HepG2 (cell line): ENCODE measurements around the gene ERLEC1. TPM values are rescaled to one million over a fixed set of nuclear protein-coding genes. Genes with fewer than 3 reads are reported as not detected.
A peak's percentile ranks its signal among the peaks of the same experiment; 100 is the strongest.

Experiments
- KDM6A ChIP-seq: IDR thresholded peaks from 2 replicates; pipeline ENCODE4 v1.6.1; 2016; ENCODE audit warnings: low read depth
- NFIC ChIP-seq: IDR thresholded peaks from 2 replicates; pipeline ENCODE4 v1.6.1; 2012; ENCODE audit warnings: mild to moderate bottlenecking, low read length, inconsistent platforms
- SAFB2 ChIP-seq: sonication (generic); formaldehyde crosslinking; IDR thresholded peaks from 2 replicates; pipeline ENCODE4 v1.5.1; 2020; ENCODE audit warnings: missing genetic modification reagents, low read depth, mild to moderate bottlenecking, borderline replicate concordance
- TBL1XR1 ChIP-seq: fragments of 150-350 bp; IDR thresholded peaks from 2 replicates; pipeline ENCODE4 v1.6.1; 2014; ENCODE audit warnings: borderline replicate concordance, low read length; ENCODE audit not compliant: partially characterized antibody
- TBX3 ChIP-seq: fragments of 450-650 bp; IDR thresholded peaks from 2 replicates; pipeline ENCODE4 v1.6.1; 2017; ENCODE audit warnings: antibody characterized with exemption, mild to moderate bottlenecking, inconsistent platforms, borderline replicate concordance
- TSC22D2 ChIP-seq: sonication (generic); formaldehyde crosslinking; IDR thresholded peaks from 2 replicates; pipeline ENCODE4 v1.5.1; 2020; ENCODE audit warnings: missing genetic modification reagents, mild to moderate bottlenecking, borderline replicate concordance
- ZNF350 ChIP-seq: sonication (generic); formaldehyde crosslinking; IDR thresholded peaks from 2 replicates; pipeline ENCODE4 v1.4.0; 2020; ENCODE audit warnings: mild to moderate bottlenecking, low read depth, missing genetic modification reagents, borderline replicate concordance
- ZNF713 ChIP-seq: sonication (generic); formaldehyde crosslinking; IDR thresholded peaks from 2 replicates; pipeline ENCODE4 v1.4.0; 2020; ENCODE audit warnings: mild to moderate bottlenecking, missing genetic modification reagents
- polyA plus RNA-seq, 8 experiments: library from polyadenylated mRNA; depleted of rRNA in 3 of 8; stranded (reverse) in 7 of 8; unstranded in 1 of 8; fragments of >200 nt; fragmentation: Illumina TruSeq in 4 of 8; extraction: Trizol in 4 of 8; gene quantifications; 2 replicates each; pipeline versions ENCODE4 v1.2.1 to v1.2.3, GENCODE V29; 2011 to 2016; ENCODE audit warnings: low read depth in 4 of 8, missing spikeins in 1 of 8, mixed read lengths in 1 of 8; ENCODE audit not compliant: insufficient read depth in 1 of 8
- total RNA-seq, 5 experiments: library from RNA; depleted of rRNA; stranded (reverse); fragments of >200 nt; fragmentation: Illumina TruSeq; extraction: Trizol; gene quantifications; 2 replicates each; pipeline ENCODE4 v1.2.3, GENCODE V29; 2016; ENCODE audit warnings: low read depth in 1 of 5
- TF ChIP-seq, protein P1 (sequence below): sonication (generic); formaldehyde crosslinking; IDR thresholded peaks from 2 replicates; pipeline ENCODE4 v1.4.0; 2020; ENCODE audit warnings: missing genetic modification reagents, mild to moderate bottlenecking, borderline replicate concordance
- TF ChIP-seq, protein P2 (sequence below), 2 experiments: sonication (generic) in 1 of 2; formaldehyde crosslinking in 1 of 2; IDR thresholded peaks; 2 replicates each; pipeline versions ENCODE4 v1.4.0 to v1.6.1; 2018 to 2020; ENCODE audit warnings: missing genetic modification reagents in 2 of 2, borderline replicate concordance in 1 of 2, low read depth in 1 of 2, mild to moderate bottlenecking in 1 of 2, missing biosample characterization in 1 of 2
- TF ChIP-seq, protein P3 (sequence below), 2 experiments: sonication (generic) in 1 of 2; formaldehyde crosslinking in 1 of 2; IDR thresholded peaks; 2 replicates each; pipeline versions ENCODE4 v1.6.1 to v1.9.0; 2014 to 2022; ENCODE audit warnings: antibody characterized with exemption in 1 of 2, borderline replicate concordance in 1 of 2, inconsistent platforms in 1 of 2, low read depth in 1 of 2, missing genetic modification reagents in 1 of 2
- TF ChIP-seq, protein P4 (sequence below): IDR thresholded peaks from 2 replicates; pipeline ENCODE4 v1.6.1; 2012; ENCODE audit warnings: low read length, improper control_type of control experiment

Gene ERLEC1
- total and polyA plus RNA-seq, 2 of the 13 experiments (the other 11 are each of a cell fraction or from before 2014, with no cell fraction given) = 87.3 to 88.4 TPM

DNA sequence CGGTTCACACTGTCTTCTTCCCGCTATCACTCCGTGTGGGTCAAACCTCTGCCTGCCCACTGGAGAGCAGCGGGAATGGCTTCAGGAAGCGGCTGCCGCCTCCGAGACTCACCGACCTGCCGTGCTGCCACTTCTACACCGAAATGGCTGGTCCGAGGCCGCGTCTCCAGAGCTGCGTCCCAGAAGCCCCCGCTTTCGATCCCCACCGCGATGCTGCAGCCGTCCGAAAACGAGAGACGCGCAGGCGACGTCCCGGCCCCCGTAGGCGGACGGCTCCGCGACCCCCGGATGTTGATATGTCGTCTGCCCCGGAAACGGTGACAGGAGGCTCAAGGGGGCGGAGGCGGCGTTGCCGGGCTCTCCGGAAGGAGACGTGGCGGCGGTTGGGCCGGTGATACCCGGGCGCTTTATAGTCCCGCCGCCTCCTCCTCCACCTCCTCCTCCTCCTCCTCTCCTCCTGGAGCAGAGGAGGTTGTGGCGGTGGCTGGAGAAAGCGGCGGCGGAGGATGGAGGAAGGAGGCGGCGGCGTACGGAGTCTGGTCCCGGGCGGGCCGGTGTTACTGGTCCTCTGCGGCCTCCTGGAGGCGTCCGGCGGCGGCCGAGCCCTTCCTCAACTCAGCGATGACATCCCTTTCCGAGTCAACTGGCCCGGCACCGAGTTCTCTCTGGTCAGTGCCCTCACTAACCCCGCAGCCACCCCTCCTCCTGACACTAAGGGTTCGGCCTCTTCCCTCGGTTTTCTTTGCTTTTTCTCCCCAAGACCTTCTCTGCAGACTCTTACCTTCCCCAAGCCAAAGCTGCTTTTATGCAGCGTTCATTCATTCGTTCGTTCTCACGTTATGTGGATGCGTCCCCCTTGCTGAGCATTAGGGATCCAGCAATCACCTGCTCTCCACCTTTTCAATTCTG is at the start of gene ERLEC1, which contains the start of gene ASB3 (continued):
- TF ChIP-seq, protein P1, sequence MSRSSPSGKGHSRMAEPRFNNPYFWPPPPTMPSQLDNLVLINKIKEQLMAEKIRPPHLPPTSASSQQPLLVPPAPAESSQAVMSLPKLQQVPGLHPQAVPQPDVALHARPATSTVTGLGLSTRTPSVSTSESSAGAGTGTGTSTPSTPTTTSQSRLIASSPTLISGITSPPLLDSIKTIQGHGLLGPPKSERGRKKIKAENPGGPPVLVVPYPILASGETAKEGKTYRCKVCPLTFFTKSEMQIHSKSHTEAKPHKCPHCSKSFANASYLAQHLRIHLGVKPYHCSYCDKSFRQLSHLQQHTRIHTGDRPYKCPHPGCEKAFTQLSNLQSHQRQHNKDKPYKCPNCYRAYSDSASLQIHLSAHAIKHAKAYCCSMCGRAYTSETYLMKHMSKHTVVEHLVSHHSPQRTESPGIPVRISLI = peak; percentile 66; the same call in 1 of the 2 replicates
- no peak for TF ChIP-seq KDM6A (CRISPR knock-in tag)
- peak; percentile 17 for TF ChIP-seq TBL1XR1
- TF ChIP-seq, protein P2, sequence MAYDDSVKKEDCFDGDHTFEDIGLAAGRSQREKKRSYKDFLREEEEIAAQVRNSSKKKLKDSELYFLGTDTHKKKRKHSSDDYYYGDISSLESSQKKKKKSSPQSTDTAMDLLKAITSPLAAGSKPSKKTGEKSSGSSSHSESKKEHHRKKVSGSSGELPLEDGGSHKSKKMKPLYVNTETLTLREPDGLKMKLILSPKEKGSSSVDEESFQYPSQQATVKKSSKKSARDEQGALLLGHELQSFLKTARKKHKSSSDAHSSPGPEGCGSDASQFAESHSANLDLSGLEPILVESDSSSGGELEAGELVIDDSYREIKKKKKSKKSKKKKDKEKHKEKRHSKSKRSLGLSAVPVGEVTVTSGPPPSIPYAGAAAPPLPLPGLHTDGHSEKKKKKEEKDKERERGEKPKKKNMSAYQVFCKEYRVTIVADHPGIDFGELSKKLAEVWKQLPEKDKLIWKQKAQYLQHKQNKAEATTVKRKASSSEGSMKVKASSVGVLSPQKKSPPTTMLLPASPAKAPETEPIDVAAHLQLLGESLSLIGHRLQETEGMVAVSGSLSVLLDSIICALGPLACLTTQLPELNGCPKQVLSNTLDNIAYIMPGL (CRISPR knock-in tag; IDR thresholded peaks at IDR 0.05; ENCODE audit: borderline replicate concordance in 1 of 2, low read depth in 1 of 2) = peak; percentile 96 to 97
- TF ChIP-seq, protein P3, sequence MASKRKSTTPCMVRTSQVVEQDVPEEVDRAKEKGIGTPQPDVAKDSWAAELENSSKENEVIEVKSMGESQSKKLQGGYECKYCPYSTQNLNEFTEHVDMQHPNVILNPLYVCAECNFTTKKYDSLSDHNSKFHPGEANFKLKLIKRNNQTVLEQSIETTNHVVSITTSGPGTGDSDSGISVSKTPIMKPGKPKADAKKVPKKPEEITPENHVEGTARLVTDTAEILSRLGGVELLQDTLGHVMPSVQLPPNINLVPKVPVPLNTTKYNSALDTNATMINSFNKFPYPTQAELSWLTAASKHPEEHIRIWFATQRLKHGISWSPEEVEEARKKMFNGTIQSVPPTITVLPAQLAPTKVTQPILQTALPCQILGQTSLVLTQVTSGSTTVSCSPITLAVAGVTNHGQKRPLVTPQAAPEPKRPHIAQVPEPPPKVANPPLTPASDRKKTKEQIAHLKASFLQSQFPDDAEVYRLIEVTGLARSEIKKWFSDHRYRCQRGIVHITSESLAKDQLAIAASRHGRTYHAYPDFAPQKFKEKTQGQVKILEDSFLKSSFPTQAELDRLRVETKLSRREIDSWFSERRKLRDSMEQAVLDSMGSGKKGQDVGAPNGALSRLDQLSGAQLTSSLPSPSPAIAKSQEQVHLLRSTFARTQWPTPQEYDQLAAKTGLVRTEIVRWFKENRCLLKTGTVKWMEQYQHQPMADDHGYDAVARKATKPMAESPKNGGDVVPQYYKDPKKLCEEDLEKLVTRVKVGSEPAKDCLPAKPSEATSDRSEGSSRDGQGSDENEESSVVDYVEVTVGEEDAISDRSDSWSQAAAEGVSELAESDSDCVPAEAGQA (IDR thresholded peaks at IDR 0.05; ENCODE audit: low read depth) = peak; percentile 81; the same call in 1 of the 2 replicates
- TF ChIP-seq, protein P3 (CRISPR knock-in tag; IDR thresholded peaks at IDR 0.05; ENCODE audit: borderline replicate concordance) = peak; percentile 76; the same call in 1 of the 2 replicates
- peak; percentile 98 for TF ChIP-seq ZNF350 (CRISPR knock-in tag)
- no peak for TF ChIP-seq NFIC
- TF ChIP-seq, protein P4, sequence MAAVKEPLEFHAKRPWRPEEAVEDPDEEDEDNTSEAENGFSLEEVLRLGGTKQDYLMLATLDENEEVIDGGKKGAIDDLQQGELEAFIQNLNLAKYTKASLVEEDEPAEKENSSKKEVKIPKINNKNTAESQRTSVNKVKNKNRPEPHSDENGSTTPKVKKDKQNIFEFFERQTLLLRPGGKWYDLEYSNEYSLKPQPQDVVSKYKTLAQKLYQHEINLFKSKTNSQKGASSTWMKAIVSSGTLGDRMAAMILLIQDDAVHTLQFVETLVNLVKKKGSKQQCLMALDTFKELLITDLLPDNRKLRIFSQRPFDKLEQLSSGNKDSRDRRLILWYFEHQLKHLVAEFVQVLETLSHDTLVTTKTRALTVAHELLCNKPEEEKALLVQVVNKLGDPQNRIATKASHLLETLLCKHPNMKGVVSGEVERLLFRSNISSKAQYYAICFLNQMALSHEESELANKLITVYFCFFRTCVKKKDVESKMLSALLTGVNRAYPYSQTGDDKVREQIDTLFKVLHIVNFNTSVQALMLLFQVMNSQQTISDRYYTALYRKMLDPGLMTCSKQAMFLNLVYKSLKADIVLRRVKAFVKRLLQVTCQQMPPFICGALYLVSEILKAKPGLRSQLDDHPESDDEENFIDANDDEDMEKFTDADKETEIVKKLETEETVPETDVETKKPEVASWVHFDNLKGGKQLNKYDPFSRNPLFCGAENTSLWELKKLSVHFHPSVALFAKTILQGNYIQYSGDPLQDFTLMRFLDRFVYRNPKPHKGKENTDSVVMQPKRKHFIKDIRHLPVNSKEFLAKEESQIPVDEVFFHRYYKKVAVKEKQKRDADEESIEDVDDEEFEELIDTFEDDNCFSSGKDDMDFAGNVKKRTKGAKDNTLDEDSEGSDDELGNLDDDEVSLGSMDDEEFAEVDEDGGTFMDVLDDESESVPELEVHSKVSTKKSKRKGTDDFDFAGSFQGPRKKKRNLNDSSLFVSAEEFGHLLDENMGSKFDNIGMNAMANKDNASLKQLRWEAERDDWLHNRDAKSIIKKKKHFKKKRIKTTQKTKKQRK = no peak
- TF ChIP-seq SAFB2 (CRISPR knock-in tag) = peak; percentile 79; the same call in 1 of the 2 replicates
- TF ChIP-seq TSC22D2 (CRISPR knock-in tag) = peak; percentile 71; the same call in 1 of the 2 replicates
- TF ChIP-seq TBX3 = 0 out of 2 replicates have a peak, but pooled peaks have one; percentile 11
- peak; percentile 74; the same call in 1 of the 2 replicates for TF ChIP-seq ZNF713
